ENCODE measurements around the gene TMEM134.

DNA sequence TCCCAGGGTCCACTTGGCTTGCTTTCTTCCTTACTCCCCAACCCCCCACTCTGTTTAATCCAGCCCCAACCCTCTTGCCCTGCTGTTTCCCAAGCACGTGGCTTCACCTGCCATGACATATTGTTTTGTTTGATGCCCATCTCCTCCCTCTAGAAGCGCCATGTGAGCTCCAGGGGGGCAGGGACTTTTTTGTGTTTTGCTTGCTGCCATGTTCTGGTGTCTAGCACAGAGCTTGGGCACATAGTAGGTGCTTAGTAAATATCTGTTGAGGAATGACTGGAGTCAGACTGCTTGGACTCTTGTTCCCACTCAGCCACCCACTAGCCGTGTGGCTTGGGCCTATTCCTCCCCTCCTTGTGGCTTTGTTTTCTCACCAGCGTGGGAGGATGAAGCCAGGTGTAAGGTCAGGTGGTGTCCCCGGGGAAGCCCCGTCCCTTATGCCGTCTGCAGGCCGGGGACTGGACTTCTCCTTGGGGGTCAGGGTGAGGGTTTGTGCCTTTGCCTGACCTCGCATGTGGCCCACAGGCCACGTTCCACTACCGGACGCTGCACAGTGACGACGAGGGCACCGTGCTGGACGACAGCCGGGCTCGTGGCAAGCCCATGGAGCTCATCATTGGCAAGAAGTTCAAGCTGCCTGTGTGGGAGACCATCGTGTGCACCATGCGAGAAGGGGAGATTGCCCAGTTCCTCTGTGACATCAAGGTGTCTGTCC is 17.6 kb upstream of the TMEM134 start:
- TF ChIP-seq POLR2A (IDR thresholded peaks at IDR 0.05): no peak
- TF ChIP-seq, protein P1, sequence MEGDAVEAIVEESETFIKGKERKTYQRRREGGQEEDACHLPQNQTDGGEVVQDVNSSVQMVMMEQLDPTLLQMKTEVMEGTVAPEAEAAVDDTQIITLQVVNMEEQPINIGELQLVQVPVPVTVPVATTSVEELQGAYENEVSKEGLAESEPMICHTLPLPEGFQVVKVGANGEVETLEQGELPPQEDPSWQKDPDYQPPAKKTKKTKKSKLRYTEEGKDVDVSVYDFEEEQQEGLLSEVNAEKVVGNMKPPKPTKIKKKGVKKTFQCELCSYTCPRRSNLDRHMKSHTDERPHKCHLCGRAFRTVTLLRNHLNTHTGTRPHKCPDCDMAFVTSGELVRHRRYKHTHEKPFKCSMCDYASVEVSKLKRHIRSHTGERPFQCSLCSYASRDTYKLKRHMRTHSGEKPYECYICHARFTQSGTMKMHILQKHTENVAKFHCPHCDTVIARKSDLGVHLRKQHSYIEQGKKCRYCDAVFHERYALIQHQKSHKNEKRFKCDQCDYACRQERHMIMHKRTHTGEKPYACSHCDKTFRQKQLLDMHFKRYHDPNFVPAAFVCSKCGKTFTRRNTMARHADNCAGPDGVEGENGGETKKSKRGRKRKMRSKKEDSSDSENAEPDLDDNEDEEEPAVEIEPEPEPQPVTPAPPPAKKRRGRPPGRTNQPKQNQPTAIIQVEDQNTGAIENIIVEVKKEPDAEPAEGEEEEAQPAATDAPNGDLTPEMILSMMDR (IDR thresholded peaks at IDR 0.05): no peak

Data from esophagus squamous epithelium (tissue), 4 donors.